BJ (cell line): ENCODE measurements around the gene SERPINE1. TPM values are rescaled to one million over a fixed set of nuclear protein-coding genes. Genes with fewer than 3 reads are reported as not detected.

ENCODE experiments used
- CTCF ChIA-PET: fragments of 350-600 bp; formaldehyde crosslinking; extraction: SDS; loops from one replicate; lab custom pipeline; 2021; ENCODE audit warnings: antibody characterized with exemption, inconsistent platforms; lab: Yijun Ruan, JAX
- POLR2A ChIA-PET: fragments of 300-600 bp; sonication (Branson Sonifier 250); formaldehyde crosslinking; extraction: SDS; loops from one replicate; lab custom pipeline; 2021; ENCODE audit warnings: antibody characterized with exemption; lab: Charles Lee
- DNase-seq: peaks from one replicate; pipeline ENCODE4 v3.0.0-alpha.2; 2011; ENCODE audit warnings: low read depth
- H3K27me3 ChIP-seq: 2 replicates; pipeline ENCODE4 v1.6.0; 2011; ENCODE audit warnings: low read length; ENCODE audit not compliant: control insufficient read depth, insufficient read depth
- H3K36me3 ChIP-seq: 2 replicates; pipeline ENCODE4 v1.5.1; 2011; ENCODE audit warnings: low read length; ENCODE audit not compliant: control insufficient read depth, insufficient read depth
- H3K4me3 ChIP-seq: 2 replicates; pipeline ENCODE4 v1.5.1; 2011; ENCODE audit warnings: low read depth, mild to moderate bottlenecking, control low read depth, low read length
- polyA plus RNA-seq: library from polyadenylated mRNA; depleted of rRNA; stranded (reverse); fragments of >200 nt; gene quantifications from 2 replicates; pipeline ENCODE4 v1.2.3, GENCODE V29; 2011; rRNA removed
- small RNA-seq: library from RNA; depleted of rRNA; stranded (forward); fragments of <200 nt; gene quantifications from one replicate; pipeline ENCODE3, GENCODE V24; 2012; ENCODE audit warnings: low replicate concordance, low read depth; ENCODE audit not compliant: insufficient read length
- TF ChIP-seq, protein P1 (sequence below): IDR thresholded peaks from 2 replicates; pipeline ENCODE4 v1.5.1; 2011; ENCODE audit warnings: low read depth, mild to moderate bottlenecking, control low read depth, inconsistent platforms, low read length, moderate library complexity; ENCODE audit not compliant: insufficient read depth

SERPINE1 gene
- polyA plus RNA-seq, 1 experiment, result 1,433 TPM

DNA sequence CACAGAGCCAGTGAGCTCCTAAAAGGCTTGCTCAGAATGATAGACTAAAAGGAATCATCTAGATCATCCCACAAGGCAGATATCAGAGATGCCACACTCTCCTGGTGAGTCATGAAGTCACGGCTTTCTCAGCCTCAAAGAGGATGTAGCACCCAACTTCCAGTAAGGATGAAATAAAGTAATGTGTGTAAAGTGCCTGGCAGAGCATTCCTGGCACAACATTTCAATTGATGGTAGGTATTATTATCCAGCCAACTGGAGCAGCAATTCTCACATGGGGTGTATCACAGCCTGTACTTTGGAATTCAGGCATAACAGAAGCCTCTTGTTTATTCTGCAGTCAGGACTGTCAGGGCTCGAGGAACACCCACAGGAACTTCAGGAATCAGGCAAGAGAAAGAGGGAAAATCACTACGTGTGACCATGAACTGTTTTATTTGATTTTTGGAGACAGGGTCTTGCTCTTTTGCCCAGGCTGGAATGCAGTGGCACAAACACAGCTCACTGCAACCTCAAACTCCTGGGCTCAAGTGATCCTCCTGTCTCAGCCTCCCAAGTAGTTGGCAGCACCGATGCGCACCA, 58.4 kb downstream of the SERPINE1 start:
- TF ChIP-seq, protein P1, sequence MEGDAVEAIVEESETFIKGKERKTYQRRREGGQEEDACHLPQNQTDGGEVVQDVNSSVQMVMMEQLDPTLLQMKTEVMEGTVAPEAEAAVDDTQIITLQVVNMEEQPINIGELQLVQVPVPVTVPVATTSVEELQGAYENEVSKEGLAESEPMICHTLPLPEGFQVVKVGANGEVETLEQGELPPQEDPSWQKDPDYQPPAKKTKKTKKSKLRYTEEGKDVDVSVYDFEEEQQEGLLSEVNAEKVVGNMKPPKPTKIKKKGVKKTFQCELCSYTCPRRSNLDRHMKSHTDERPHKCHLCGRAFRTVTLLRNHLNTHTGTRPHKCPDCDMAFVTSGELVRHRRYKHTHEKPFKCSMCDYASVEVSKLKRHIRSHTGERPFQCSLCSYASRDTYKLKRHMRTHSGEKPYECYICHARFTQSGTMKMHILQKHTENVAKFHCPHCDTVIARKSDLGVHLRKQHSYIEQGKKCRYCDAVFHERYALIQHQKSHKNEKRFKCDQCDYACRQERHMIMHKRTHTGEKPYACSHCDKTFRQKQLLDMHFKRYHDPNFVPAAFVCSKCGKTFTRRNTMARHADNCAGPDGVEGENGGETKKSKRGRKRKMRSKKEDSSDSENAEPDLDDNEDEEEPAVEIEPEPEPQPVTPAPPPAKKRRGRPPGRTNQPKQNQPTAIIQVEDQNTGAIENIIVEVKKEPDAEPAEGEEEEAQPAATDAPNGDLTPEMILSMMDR, result no peak
- Histone ChIP-seq H3K4me3 (no peak overlapping the region), H3K36me3 (no peaks in the 10 kb centered on the region), H3K27me3 (peaks cover 6% of the 10 kb centered on the region)
- CTCF ChIA-PET, result interaction anchor here (0.8 to 2.9 kb wide), 2 partner anchors 41 to 59 kb away, joined by 3 to 16 read pairs; no protein-coding TSS in a partner anchor
- POLR2A ChIA-PET, result no interaction called here
- DNase-seq, result no peak

DNA sequence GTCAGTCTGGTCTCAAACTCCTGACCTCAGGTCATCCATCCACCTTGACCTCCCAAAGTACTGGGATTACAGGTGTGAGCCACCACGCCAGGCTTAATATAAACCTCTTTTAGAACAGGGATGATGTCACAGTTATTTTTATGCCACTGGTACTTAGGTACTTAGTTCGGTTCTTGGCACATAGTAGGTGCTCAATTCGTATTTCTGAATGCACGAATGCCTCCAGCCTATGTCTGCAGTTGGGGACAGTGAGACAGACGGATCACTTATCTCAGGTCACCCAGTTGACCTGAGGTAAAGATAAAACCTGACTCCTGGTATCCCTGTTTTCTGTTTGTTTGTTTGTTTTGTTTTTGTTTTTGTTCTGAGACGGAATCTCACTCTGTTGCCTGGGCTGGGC, 59.3 kb downstream of the SERPINE1 start:
- POLR2A ChIA-PET, result no interaction called here
- TF ChIP-seq, protein P1, result no peak
- Histone ChIP-seq H3K4me3 (no peak overlapping the region), H3K27me3 (no peaks in the 10 kb centered on the region), H3K36me3 (no peaks in the 10 kb centered on the region)
- no peak for DNase-seq
- CTCF ChIA-PET, result interaction anchor here (2.9 kb wide), 1 partner anchor 42 kb away, joined by 16 read pairs; no protein-coding TSS in a partner anchor

DNA sequence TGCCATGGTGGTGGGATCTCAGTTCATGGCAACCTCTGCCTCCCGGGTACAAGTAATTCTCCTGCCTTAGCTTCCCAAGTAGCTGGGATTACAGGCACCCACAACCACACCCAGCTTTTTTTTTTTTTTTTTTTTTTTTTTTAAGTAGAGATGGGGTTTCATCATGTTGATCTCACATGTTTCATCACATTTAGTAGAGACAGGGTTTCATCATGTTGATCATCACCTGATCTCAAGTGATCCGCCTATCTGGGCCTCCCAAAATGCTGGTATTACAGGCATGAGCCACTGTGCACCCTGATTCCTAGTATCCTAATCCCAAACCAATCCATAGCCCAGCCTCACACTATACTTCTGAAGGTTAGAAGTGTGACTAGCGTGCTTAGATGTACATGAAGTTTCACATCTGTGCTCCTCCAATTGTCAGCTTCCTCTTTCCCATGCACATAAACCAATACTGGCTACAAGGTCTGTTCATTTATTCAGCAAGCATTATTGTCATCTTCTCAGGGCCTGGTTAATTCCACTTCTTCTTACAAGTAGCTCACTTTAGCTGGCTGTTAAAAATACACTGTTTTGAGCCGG, 60.0 kb downstream of the SERPINE1 start:
- TF ChIP-seq, protein P1, result no peak
- no peak overlapping the region for H3K4me3 ChIP-seq
- CTCF ChIA-PET, result interaction anchor here (0.7 to 0.9 kb wide), 2 partner anchors 17 to 96 kb away, joined by 3 to 4 read pairs; no protein-coding TSS in a partner anchor
- POLR2A ChIA-PET, result no interaction called here
- no peak for DNase-seq
- H3K36me3 ChIP-seq, result no peaks in the 10 kb centered on the region
- peaks cover 1% of the 10 kb centered on the region; the same call in 1 of the 2 replicates for H3K27me3 ChIP-seq

Small RNA genes within 50 kb of the gene (small RNA-seq; reads per million reads assigned to genes)
- 4.6 reads per million, percentile 59 among the genes with 10 or more reads in this experiment for gene MIR4653

Other genes with a start within 250 kb of the SERPINE1 start
- gene UFSP1, start 237.4 kb upstream of the SERPINE1 start, polyA plus RNA-seq, result 1.1 and 2.0 TPM in 2 replicates
- 0.05 and 0.22 TPM in 2 replicates for gene ACHE, start 231.2 kb upstream of the SERPINE1 start, polyA plus RNA-seq
- not detected in 2 replicates for gene MUC3A, start 177.6 kb upstream of the SERPINE1 start, polyA plus RNA-seq
- 0.89 and 2.0 TPM in 2 replicates for gene MUC12, start 157.5 kb upstream of the SERPINE1 start, polyA plus RNA-seq
- not detected in 2 replicates for gene MUC17, start 107.0 kb upstream of the SERPINE1 start, polyA plus RNA-seq
- 3.2 and 4.9 TPM in 2 replicates for gene TRIM56, start 41.6 kb upstream of the SERPINE1 start, polyA plus RNA-seq
- 186 and 270 TPM in 2 replicates for gene AP1S1, start 27.4 kb downstream of the SERPINE1 start, polyA plus RNA-seq
- gene VGF, start 38.5 kb downstream of the SERPINE1 start, polyA plus RNA-seq, result 0.04 TPM in 1 of 2 replicates, not detected in the other
- gene NAT16, start 53.2 kb downstream of the SERPINE1 start, polyA plus RNA-seq, result 0.02 TPM in 1 of 2 replicates, not detected in the other
- gene MOGAT3, start 73.9 kb downstream of the SERPINE1 start, polyA plus RNA-seq, result not detected in 2 replicates
- gene PLOD3, start 90.5 kb downstream of the SERPINE1 start, polyA plus RNA-seq, result 90.9 and 187 TPM in 2 replicates
- 49.2 and 53.0 TPM in 2 replicates for gene ZNHIT1, start 91.1 kb downstream of the SERPINE1 start, polyA plus RNA-seq
- 2.7 and 3.7 TPM in 2 replicates for gene CLDN15, start 110.7 kb downstream of the SERPINE1 start, polyA plus RNA-seq
- gene FIS1, start 118.0 kb downstream of the SERPINE1 start, polyA plus RNA-seq, result 276 and 329 TPM in 2 replicates
- gene IFT22, start 194.7 kb downstream of the SERPINE1 start, polyA plus RNA-seq, result 59.0 and 65.2 TPM in 2 replicates
- gene COL26A1, start 235.8 kb downstream of the SERPINE1 start, polyA plus RNA-seq, result 0.29 and 0.48 TPM in 2 replicates